Activated CD4-positive, alpha-beta memory T cell treated with anti-CD3 and anti-CD28 coated beads, Interleukin-2, amount 10 ng/mL, durations not matched to agents 7 days and 5 days (primary cell): Measurements from ENCODE around the gene EIF4G3. TPM values are rescaled to one million over a fixed set of nuclear protein-coding genes. Genes with fewer than 3 reads are reported as not detected.
"Not testable (repeated sequence)": the region's sequence is repeated elsewhere in the genome, so short reads cannot be mapped to it uniquely, and the experiment has no call there.

Experiments used
- CTCF ChIA-PET: fragments of 350-600 bp; sonication (Branson Sonifier 250); formaldehyde crosslinking; loops from one replicate; lab custom pipeline; 2021; ENCODE audit warnings: antibody characterized with exemption, inconsistent platforms; lab: Charles Lee
- POLR2A ChIA-PET: fragments of 350-600 bp; sonication (Branson Sonifier 250); formaldehyde crosslinking; loops from one replicate; lab custom pipeline; 2021; ENCODE audit warnings: antibody characterized with exemption; lab: Charles Lee
- DNase-seq: peaks from one replicate; pipeline ENCODE4 v3.0.0-alpha.2; 2020
- H3K27ac Mint-ChIP-seq: one replicate; pipeline ENCODE4 v1.8.0; 2021; ENCODE audit warnings: mild to moderate bottlenecking, mixed read lengths
- H3K27me3 Mint-ChIP-seq: one replicate; pipeline ENCODE4 v1.8.0; 2021; ENCODE audit warnings: mixed read lengths
- H3K36me3 Mint-ChIP-seq: one replicate; pipeline ENCODE4 v1.8.0; 2021; ENCODE audit warnings: low read depth, mixed read lengths
- H3K4me1 Mint-ChIP-seq: one replicate; pipeline ENCODE4 v1.8.0; 2021; ENCODE audit warnings: mixed read lengths
- H3K4me3 Mint-ChIP-seq: one replicate; pipeline ENCODE4 v1.8.0; 2021; ENCODE audit warnings: mild to moderate bottlenecking, mixed read lengths
- H3K9me3 Mint-ChIP-seq: one replicate; pipeline ENCODE4 v1.8.0; 2021; ENCODE audit warnings: mixed read lengths
- total RNA-seq, 2 experiments: library from RNA; stranded (reverse); gene quantifications; one replicate each; pipeline ENCODE4 v1.2.3, GENCODE V29; 2021

The EIF4G3 gene
- total RNA-seq, 2 experiments from 2014 or later = 48.1 to 49.2 TPM

DNA sequence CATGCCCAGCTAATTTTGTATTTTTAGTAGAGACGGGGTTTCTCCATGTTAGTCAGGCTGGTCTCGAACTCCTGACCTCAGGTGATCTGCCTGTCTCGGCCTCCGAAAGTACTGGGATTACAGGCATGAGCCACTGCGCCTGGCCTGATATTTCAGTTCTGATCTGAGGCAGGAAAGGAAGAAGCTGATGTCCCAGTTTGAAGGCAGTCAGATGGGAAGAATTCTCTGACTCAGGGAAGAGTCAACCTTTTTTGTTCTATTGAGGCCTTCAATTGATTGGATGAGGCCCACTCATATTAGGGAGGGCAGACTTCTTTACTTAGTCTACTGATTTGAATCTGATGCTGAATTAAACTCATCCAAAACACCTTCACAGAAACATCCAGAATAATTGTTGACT lies 24.5 kb upstream of the EIF4G3 start:
- POLR2A ChIA-PET, H3K9me3 Mint-ChIP-seq, H3K36me3 Mint-ChIP-seq, DNase-seq, H3K4me1 Mint-ChIP-seq, H3K27me3 Mint-ChIP-seq, H3K4me3 Mint-ChIP-seq, H3K27ac Mint-ChIP-seq: not testable (repeated sequence)
- CTCF ChIA-PET = interaction anchor here (0.7 to 1.4 kb wide), 3 partner anchors 69 to 505 kb away, joined by 3 read pairs; no protein-coding TSS in a partner anchor

GRCh38 chr1:21200767-21201166 lies 24.1 kb upstream of the EIF4G3 start:
- CTCF ChIA-PET = interaction anchor here (0.7 kb wide), 1 partner anchor 218 kb away, joined by 3 read pairs; no protein-coding TSS in a partner anchor
- H3K4me3 Mint-ChIP-seq = no peak overlapping the region
- POLR2A ChIA-PET = no interaction called here
- no peak for DNase-seq
- H3K36me3 Mint-ChIP-seq = no peaks in the 10 kb centered on the region
- no peaks in the 10 kb centered on the region for H3K9me3 Mint-ChIP-seq
- H3K4me1 Mint-ChIP-seq = no peaks in the 10 kb centered on the region
- no peak overlapping the region for H3K27ac Mint-ChIP-seq
- H3K27me3 Mint-ChIP-seq = peaks cover 9% of the 10 kb centered on the region

GRCh38 chr1:21198929-21199328 lies 22.2 kb upstream of the EIF4G3 start:
- no peaks in the 10 kb centered on the region for H3K36me3 Mint-ChIP-seq
- peaks cover 2% of the 10 kb centered on the region for H3K4me1 Mint-ChIP-seq
- no peaks in the 10 kb centered on the region for H3K9me3 Mint-ChIP-seq
- DNase-seq = no peak
- CTCF ChIA-PET = interaction anchor here (1.4 kb wide), 1 partner anchor 502 kb away, joined by 3 read pairs; no protein-coding TSS in a partner anchor
- peaks cover 10% of the 10 kb centered on the region for H3K27me3 Mint-ChIP-seq
- H3K27ac Mint-ChIP-seq = no peak overlapping the region
- POLR2A ChIA-PET = no interaction called here
- H3K4me3 Mint-ChIP-seq = no peak overlapping the region

DNA sequence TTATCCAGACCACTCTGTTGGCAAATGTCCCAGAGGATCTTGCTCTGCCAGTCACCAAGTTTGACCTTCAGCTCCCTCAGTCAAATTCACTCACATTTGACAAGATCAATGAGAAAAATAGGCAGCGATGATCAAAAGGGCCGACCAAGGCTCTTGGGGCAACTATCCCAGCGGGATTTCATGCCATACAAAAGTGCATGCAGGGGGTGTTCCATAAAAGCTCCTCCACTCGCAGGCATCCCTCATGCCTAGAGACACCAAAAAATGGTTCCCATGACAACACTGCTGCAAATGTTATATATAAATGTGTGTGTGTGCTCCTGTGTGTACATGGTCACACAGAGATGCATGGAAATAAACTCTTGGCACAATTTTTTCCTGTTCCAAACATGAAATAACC lies 16.2 kb upstream of the EIF4G3 start:
- ChIA-PET CTCF (interaction anchor here (1.2 to 1.5 kb wide), 2 partner anchors 11 to 496 kb away, joined by 3 to 9 read pairs; no protein-coding TSS in a partner anchor), POLR2A (interaction anchor here (0.8 kb wide), 1 partner anchor 18 kb away, joined by 3 read pairs; no protein-coding TSS in a partner anchor)
- H3K27me3 Mint-ChIP-seq = peaks cover 28% of the 10 kb centered on the region
- no peaks in the 10 kb centered on the region for H3K9me3 Mint-ChIP-seq
- H3K36me3 Mint-ChIP-seq = no peaks in the 10 kb centered on the region
- H3K4me1 Mint-ChIP-seq = peaks cover 14% of the 10 kb centered on the region
- no peak overlapping the region for H3K27ac Mint-ChIP-seq
- no peak overlapping the region for H3K4me3 Mint-ChIP-seq
- DNase-seq = no peak

GRCh38 chr1:21192284-21192683 lies 15.6 kb upstream of the EIF4G3 start:
- no peak overlapping the region for H3K4me3 Mint-ChIP-seq
- H3K36me3 Mint-ChIP-seq = no peaks in the 10 kb centered on the region
- peaks cover 28% of the 10 kb centered on the region for H3K27me3 Mint-ChIP-seq
- peaks cover 14% of the 10 kb centered on the region for H3K4me1 Mint-ChIP-seq
- ChIA-PET POLR2A (interaction anchor here (0.8 kb wide), 1 partner anchor 17 kb away, joined by 3 read pairs; no protein-coding TSS in a partner anchor), CTCF (interaction anchor here (0.8 to 1.5 kb wide), 3 partner anchors 11 to 495 kb away, joined by 3 to 9 read pairs (median 5); no protein-coding TSS in a partner anchor)
- no peaks in the 10 kb centered on the region for H3K9me3 Mint-ChIP-seq
- DNase-seq = no peak
- H3K27ac Mint-ChIP-seq = no peak overlapping the region

- H3K4me3 Mint-ChIP-seq, H3K9me3 Mint-ChIP-seq, H3K36me3 Mint-ChIP-seq, DNase-seq: not testable (repeated sequence)
- peak overlapping the region; percentile 26 for H3K27ac Mint-ChIP-seq
- ChIA-PET CTCF (interaction anchor here (0.6 to 1.6 kb wide), 5 partner anchors 192 to 616 kb away, joined by 3 to 8 read pairs (median 3); no protein-coding TSS in a partner anchor), POLR2A (interaction anchor here (0.8 to 0.9 kb wide), 2 partner anchors 11 to 500 kb away, joined by 3 to 5 read pairs; no protein-coding TSS in a partner anchor)
- peaks cover 14% of the 10 kb centered on the region for H3K4me1 Mint-ChIP-seq
- peaks cover 24% of the 10 kb centered on the region for H3K27me3 Mint-ChIP-seq
Measured at GRCh38 chr1:21190771-21191170, 14.1 kb upstream of the EIF4G3 start.

GRCh38 chr1:21189906-21190500 lies 13.3 kb upstream of the EIF4G3 start:
- peaks cover 24% of the 10 kb centered on the region for H3K27me3 Mint-ChIP-seq
- no peak overlapping the region for H3K27ac Mint-ChIP-seq
- POLR2A ChIA-PET = interaction anchor here (0.9 kb wide), 1 partner anchor 11 kb away, joined by 5 read pairs; no protein-coding TSS in a partner anchor
- CTCF ChIA-PET = interaction anchor here (0.9 to 1.6 kb wide), 2 partner anchors 192 to 493 kb away, joined by 3 to 8 read pairs; no protein-coding TSS in a partner anchor
- DNase-seq = no peak
- H3K36me3 Mint-ChIP-seq = no peaks in the 10 kb centered on the region
- no peak overlapping the region for H3K4me3 Mint-ChIP-seq
- H3K9me3 Mint-ChIP-seq = no peaks in the 10 kb centered on the region
- H3K4me1 Mint-ChIP-seq = peaks cover 12% of the 10 kb centered on the region

DNA sequence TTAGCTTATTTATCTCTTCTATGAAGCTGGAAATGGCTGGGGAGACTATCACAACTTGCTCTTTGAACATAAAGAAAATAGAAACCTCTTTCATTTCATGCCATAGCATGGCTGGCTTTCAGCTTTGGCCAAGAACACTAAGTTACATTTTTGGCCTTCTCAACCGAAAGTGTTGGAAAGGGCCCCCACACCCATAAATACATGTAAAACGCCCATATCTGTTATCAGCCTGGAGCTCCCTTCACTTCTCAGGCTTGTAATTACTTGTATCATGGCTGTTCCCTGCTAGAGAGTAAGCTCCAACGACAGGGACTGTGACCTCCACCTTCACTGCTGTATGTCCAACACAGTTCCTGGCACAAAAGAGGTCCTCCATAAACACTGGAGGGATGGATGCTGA lies 12.7 kb upstream of the EIF4G3 start:
- H3K36me3 Mint-ChIP-seq = no peaks in the 10 kb centered on the region
- H3K27ac Mint-ChIP-seq = no peak overlapping the region
- CTCF ChIA-PET = interaction anchor here (0.9 kb wide), 1 partner anchor 493 kb away, joined by 3 read pairs; no protein-coding TSS in a partner anchor
- DNase-seq = no peak
- no peak overlapping the region for H3K4me3 Mint-ChIP-seq
- POLR2A ChIA-PET = no interaction called here
- peaks cover 24% of the 10 kb centered on the region for H3K27me3 Mint-ChIP-seq
- peaks cover 12% of the 10 kb centered on the region for H3K4me1 Mint-ChIP-seq
- H3K9me3 Mint-ChIP-seq = no peaks in the 10 kb centered on the region

- ChIA-PET POLR2A (no interaction called here), CTCF (interaction anchor here (1.3 to 1.6 kb wide), 2 partner anchors 29 to 492 kb away, joined by 3 to 8 read pairs; no protein-coding TSS in a partner anchor)
- Mint-ChIP-seq H3K9me3 (no peaks in the 10 kb centered on the region), H3K4me1 (peaks cover 13% of the 10 kb centered on the region), H3K4me3 (no peak overlapping the region), H3K27me3 (peaks cover 20% of the 10 kb centered on the region), H3K27ac (no peak overlapping the region), H3K36me3 (no peaks in the 10 kb centered on the region)
- DNase-seq = no peak
Measured at GRCh38 chr1:21188235-21188634, 11.5 kb upstream of the EIF4G3 start.

DNA sequence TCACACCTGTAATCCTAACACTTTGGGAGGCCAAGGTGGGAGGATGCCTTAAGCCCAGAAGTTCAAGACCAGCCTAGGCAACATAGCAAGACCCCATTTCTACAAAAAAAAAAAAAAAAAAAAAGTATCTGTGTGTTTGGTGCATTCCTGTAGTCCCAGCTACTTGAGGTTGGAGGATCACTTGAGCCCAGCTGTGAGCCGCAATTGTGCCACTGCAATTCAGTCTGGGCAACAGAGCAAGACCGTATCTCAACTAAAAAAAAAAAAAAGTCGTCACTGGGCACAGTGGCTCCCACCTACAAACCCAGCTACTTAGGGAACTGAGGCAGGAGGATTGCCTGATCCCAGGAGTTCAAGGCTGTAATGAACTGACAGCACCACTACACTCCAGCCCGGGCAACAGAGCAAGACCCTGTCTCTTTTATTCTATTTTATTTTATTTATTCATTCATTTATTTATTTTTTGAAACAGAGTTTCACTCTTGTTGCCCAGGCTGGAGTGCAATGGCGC lies 8.6 kb upstream of the EIF4G3 start:
- Mint-ChIP-seq H3K4me3 (no peak overlapping the region), H3K9me3 (no peaks in the 10 kb centered on the region), H3K36me3 (no peaks in the 10 kb centered on the region), H3K4me1 (peaks cover 5% of the 10 kb centered on the region), H3K27ac (no peak overlapping the region), H3K27me3 (peaks cover 13% of the 10 kb centered on the region)
- no peak for DNase-seq
- ChIA-PET CTCF (interaction anchor here (3.4 kb wide), 1 partner anchor 10 kb away, joined by 22 read pairs; no protein-coding TSS in a partner anchor), POLR2A (no interaction called here)

GRCh38 chr1:21184276-21184675 lies 7.6 kb upstream of the EIF4G3 start:
- Mint-ChIP-seq H3K27ac (no peak overlapping the region), H3K36me3 (no peaks in the 10 kb centered on the region), H3K9me3 (no peaks in the 10 kb centered on the region), H3K4me1 (peaks cover 2% of the 10 kb centered on the region), H3K27me3 (peaks cover 9% of the 10 kb centered on the region), H3K4me3 (no peak overlapping the region)
- ChIA-PET POLR2A (interaction anchor here (0.7 kb wide), 1 partner anchor 162 kb away, joined by 3 read pairs; no protein-coding TSS in a partner anchor), CTCF (interaction anchor here (3.4 kb wide), 1 partner anchor 11 kb away, joined by 22 read pairs; no protein-coding TSS in a partner anchor)
- no peak for DNase-seq

DNA sequence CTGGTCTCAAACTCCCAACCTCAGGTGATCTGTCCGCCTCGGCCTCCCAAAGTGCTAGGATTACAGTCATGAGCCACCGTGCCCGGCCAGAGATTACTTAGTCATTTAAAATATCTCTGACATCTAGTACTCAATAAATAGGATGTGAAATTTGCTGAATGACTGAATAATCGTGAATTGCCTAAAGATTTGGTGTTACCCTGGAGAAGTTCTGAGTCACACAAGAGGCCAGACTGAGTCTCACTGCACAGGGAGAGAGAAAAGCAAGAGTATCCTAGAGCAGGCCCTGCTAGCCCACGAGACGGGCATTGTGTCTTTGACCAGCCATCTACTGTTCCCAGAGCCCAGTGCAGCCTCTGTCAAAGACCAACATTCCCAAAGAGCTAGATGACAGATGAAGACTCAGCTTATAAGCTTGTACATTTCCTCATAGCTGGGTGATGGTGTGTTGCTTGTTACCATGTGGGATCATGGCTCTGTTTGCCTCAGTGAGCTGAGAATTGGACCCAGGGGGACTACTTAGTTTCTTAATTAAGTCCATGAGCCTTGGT lies 5.6 kb upstream of the EIF4G3 start:
- ChIA-PET CTCF (no interaction called here), POLR2A (no interaction called here)
- no peaks in the 10 kb centered on the region for H3K9me3 Mint-ChIP-seq
- peaks cover 6% of the 10 kb centered on the region for H3K4me1 Mint-ChIP-seq
- H3K27me3 Mint-ChIP-seq = peaks cover 11% of the 10 kb centered on the region
- no peak overlapping the region for H3K27ac Mint-ChIP-seq
- H3K4me3 Mint-ChIP-seq = no peak overlapping the region
- H3K36me3 Mint-ChIP-seq = no peaks in the 10 kb centered on the region
- DNase-seq = no peak

DNA sequence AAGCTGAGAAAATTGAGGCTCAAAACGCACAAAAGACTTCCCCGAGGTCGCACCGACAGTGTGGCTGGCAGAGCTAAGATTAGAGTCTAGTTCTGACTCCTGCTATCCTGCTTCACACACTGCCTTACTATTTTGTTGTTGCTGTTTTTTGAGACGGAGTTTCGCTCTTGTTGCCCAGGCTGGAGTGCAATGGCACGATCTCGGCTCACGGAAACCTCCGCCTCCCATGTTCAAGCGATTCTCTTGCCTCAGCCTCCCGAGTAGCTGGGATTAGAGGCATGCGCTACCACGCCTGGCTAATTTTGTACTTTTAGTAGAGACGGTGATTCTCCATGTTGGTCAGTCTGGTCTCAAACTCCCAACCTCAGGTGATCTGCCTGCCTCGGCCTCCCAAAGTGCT lies 1.6 kb upstream of the EIF4G3 start:
- POLR2A ChIA-PET, H3K27ac Mint-ChIP-seq, H3K9me3 Mint-ChIP-seq, H3K27me3 Mint-ChIP-seq, DNase-seq: not testable (repeated sequence)
- Mint-ChIP-seq H3K4me3 (peak overlapping the region; percentile 17), H3K4me1 (peaks cover 27% of the 10 kb centered on the region), H3K36me3 (peaks cover 18% of the 10 kb centered on the region)
- CTCF ChIA-PET = interaction anchor here (1.0 to 1.6 kb wide), 2 partner anchors 14 to 17 kb away, joined by 5 read pairs; no protein-coding TSS in a partner anchor
